HepG2 (cell line): ENCODE measurements around the gene ZNF274.
A peak's percentile ranks its signal among the peaks of the same experiment; 100 is the strongest.

Experiments used
- CEBPB ChIP-seq: IDR thresholded peaks from 2 replicates; pipeline ENCODE4 v1.6.1; 2011; ENCODE audit warnings: low read depth, low read length, improper control_type of control experiment, borderline replicate concordance
- EHMT2 ChIP-seq: fragments of 200-600 bp; sonication (generic); IDR thresholded peaks from 2 replicates; pipeline ENCODE4 v1.7.0; 2017; ENCODE audit warnings: antibody characterized with exemption, low read depth, low read length, borderline replicate concordance
- POLR2AphosphoS2 ChIP-seq: IDR thresholded peaks from 2 replicates; pipeline ENCODE4 v1.6.1; 2011; ENCODE audit warnings: low read depth, low read length, improper control_type of control experiment
- SETDB1 ChIP-seq: sonication (generic); formaldehyde crosslinking; IDR thresholded peaks from 2 replicates; pipeline ENCODE4 v1.5.1; 2020; ENCODE audit warnings: missing genetic modification reagents, mild to moderate bottlenecking, borderline replicate concordance
- YY1 ChIP-seq: IDR thresholded peaks from 2 replicates; pipeline ENCODE4 v1.6.1; 2011; ENCODE audit warnings: low read length, low read depth, moderate library complexity, mild to moderate bottlenecking; ENCODE audit not compliant: insufficient read depth, insufficient replicate concordance
- ZNF547 ChIP-seq: sonication (generic); formaldehyde crosslinking; IDR thresholded peaks from 2 replicates; pipeline ENCODE4 v1.5.1; 2020; ENCODE audit warnings: mild to moderate bottlenecking, missing genetic modification reagents
- TF ChIP-seq, protein P1 (sequence below), 2 experiments: fragments of 450-650 bp in 1 of 2; sonication (generic) in 1 of 2; formaldehyde crosslinking in 1 of 2; IDR thresholded peaks; 2 replicates each; pipeline versions ENCODE4 v1.6.1 to v1.8.0; 2016 to 2022; ENCODE audit warnings: antibody characterized with exemption in 1 of 2, mild to moderate bottlenecking in 1 of 2, missing genetic modification reagents in 1 of 2
- TF ChIP-seq, protein P2 (sequence below), 2 experiments: IDR thresholded peaks; 2 replicates each; pipeline ENCODE4 v1.6.1; 2011 to 2012; ENCODE audit warnings: low read length in 2 of 2, borderline replicate concordance in 1 of 2, low read depth in 1 of 2, mild to moderate bottlenecking in 1 of 2, moderate library complexity in 1 of 2
- TF ChIP-seq, protein P3 (sequence below): sonication (generic); formaldehyde crosslinking; IDR thresholded peaks from 2 replicates; pipeline ENCODE4 v1.4.0; 2020; ENCODE audit warnings: mild to moderate bottlenecking, missing genetic modification reagents
- TF ChIP-seq, protein P4 (sequence below): sonication (generic); formaldehyde crosslinking; IDR thresholded peaks from 2 replicates; pipeline ENCODE4 v1.4.0; 2020; ENCODE audit warnings: mild to moderate bottlenecking, missing genetic modification reagents
- TF ChIP-seq, protein P5 (sequence below): sonication (generic); formaldehyde crosslinking; IDR thresholded peaks from 2 replicates; pipeline ENCODE4 v1.5.0; 2020; ENCODE audit warnings: mild to moderate bottlenecking, missing genetic modification reagents, moderate library complexity

DNA sequence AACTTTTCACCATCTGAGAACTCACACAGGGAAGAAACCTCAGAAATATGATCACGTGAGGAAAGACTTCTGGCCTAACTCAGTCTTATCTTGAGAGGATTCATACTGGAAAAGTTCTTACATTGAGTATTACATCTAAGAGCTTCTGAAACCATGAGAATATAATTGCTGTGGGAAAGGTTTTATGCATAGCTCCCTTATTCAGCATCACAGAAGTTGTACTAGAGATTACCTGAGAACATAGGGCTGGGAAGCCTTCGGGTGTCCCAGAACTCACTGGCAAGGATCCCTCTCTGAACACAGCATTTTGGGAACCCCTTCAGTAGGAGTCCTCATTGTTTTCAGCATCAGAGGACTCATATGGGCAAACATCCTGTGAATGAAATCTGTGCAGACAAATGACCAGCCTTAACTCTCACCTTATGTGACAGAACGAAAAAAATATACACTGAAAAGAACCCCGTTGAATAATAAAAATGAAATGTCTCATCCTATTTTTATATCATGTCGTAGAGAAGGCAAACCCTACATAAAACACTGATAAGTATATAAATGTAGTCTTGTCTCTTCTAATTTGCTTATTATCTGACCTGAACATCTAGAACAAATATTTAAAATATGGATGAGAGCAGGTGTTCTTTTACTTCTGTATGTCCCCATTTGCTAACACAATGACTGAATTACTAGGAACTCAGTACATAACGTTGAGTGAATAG lies 14.2 kb downstream of the ZNF274 start:
- TF ChIP-seq, protein P1, sequence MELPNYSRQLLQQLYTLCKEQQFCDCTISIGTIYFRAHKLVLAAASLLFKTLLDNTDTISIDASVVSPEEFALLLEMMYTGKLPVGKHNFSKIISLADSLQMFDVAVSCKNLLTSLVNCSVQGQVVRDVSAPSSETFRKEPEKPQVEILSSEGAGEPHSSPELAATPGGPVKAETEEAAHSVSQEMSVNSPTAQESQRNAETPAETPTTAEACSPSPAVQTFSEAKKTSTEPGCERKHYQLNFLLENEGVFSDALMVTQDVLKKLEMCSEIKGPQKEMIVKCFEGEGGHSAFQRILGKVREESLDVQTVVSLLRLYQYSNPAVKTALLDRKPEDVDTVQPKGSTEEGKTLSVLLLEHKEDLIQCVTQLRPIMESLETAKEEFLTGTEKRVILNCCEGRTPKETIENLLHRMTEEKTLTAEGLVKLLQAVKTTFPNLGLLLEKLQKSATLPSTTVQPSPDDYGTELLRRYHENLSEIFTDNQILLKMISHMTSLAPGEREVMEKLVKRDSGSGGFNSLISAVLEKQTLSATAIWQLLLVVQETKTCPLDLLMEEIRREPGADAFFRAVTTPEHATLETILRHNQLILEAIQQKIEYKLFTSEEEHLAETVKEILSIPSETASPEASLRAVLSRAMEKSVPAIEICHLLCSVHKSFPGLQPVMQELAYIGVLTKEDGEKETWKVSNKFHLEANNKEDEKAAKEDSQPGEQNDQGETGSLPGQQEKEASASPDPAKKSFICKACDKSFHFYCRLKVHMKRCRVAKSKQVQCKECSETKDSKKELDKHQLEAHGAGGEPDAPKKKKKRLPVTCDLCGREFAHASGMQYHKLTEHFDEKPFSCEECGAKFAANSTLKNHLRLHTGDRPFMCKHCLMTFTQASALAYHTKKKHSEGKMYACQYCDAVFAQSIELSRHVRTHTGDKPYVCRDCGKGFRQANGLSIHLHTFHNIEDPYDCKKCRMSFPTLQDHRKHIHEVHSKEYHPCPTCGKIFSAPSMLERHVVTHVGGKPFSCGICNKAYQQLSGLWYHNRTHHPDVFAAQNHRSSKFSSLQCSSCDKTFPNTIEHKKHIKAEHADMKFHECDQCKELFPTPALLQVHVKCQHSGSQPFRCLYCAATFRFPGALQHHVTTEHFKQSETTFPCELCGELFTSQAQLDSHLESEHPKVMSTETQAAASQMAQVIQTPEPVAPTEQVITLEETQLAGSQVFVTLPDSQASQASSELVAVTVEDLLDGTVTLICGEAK (IDR thresholded peaks at IDR 0.05): no peak
- TF ChIP-seq, protein P1 (CRISPR knock-in tag; IDR thresholded peaks at IDR 0.05): no peak
- TF ChIP-seq, protein P2, sequence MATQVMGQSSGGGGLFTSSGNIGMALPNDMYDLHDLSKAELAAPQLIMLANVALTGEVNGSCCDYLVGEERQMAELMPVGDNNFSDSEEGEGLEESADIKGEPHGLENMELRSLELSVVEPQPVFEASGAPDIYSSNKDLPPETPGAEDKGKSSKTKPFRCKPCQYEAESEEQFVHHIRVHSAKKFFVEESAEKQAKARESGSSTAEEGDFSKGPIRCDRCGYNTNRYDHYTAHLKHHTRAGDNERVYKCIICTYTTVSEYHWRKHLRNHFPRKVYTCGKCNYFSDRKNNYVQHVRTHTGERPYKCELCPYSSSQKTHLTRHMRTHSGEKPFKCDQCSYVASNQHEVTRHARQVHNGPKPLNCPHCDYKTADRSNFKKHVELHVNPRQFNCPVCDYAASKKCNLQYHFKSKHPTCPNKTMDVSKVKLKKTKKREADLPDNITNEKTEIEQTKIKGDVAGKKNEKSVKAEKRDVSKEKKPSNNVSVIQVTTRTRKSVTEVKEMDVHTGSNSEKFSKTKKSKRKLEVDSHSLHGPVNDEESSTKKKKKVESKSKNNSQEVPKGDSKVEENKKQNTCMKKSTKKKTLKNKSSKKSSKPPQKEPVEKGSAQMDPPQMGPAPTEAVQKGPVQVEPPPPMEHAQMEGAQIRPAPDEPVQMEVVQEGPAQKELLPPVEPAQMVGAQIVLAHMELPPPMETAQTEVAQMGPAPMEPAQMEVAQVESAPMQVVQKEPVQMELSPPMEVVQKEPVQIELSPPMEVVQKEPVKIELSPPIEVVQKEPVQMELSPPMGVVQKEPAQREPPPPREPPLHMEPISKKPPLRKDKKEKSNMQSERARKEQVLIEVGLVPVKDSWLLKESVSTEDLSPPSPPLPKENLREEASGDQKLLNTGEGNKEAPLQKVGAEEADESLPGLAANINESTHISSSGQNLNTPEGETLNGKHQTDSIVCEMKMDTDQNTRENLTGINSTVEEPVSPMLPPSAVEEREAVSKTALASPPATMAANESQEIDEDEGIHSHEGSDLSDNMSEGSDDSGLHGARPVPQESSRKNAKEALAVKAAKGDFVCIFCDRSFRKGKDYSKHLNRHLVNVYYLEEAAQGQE (IDR thresholded peaks at IDR 0.05; ENCODE audit: borderline replicate concordance in 1 of 2, low read depth in 1 of 2, low read length in 2 of 2): no peak
- TF ChIP-seq, protein P3, sequence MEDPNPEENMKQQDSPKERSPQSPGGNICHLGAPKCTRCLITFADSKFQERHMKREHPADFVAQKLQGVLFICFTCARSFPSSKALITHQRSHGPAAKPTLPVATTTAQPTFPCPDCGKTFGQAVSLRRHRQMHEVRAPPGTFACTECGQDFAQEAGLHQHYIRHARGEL (CRISPR knock-in tag): no peak
- TF ChIP-seq POLR2AphosphoS2: no peak
- TF ChIP-seq, protein P4, sequence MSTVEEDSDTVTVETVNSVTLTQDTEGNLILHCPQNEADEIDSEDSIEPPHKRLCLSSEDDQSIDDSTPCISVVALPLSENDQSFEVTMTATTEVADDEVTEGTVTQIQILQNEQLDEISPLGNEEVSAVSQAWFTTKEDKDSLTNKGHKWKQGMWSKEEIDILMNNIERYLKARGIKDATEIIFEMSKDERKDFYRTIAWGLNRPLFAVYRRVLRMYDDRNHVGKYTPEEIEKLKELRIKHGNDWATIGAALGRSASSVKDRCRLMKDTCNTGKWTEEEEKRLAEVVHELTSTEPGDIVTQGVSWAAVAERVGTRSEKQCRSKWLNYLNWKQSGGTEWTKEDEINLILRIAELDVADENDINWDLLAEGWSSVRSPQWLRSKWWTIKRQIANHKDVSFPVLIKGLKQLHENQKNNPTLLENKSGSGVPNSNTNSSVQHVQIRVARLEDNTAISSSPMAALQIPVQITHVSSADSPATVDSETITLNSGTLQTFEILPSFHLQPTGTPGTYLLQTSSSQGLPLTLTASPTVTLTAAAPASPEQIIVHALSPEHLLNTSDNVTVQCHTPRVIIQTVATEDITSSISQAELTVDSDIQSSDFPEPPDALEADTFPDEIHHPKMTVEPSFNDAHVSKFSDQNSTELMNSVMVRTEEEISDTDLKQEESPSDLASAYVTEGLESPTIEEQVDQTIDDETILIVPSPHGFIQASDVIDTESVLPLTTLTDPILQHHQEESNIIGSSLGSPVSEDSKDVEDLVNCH (CRISPR knock-in tag): no peak
- TF ChIP-seq, protein P5, sequence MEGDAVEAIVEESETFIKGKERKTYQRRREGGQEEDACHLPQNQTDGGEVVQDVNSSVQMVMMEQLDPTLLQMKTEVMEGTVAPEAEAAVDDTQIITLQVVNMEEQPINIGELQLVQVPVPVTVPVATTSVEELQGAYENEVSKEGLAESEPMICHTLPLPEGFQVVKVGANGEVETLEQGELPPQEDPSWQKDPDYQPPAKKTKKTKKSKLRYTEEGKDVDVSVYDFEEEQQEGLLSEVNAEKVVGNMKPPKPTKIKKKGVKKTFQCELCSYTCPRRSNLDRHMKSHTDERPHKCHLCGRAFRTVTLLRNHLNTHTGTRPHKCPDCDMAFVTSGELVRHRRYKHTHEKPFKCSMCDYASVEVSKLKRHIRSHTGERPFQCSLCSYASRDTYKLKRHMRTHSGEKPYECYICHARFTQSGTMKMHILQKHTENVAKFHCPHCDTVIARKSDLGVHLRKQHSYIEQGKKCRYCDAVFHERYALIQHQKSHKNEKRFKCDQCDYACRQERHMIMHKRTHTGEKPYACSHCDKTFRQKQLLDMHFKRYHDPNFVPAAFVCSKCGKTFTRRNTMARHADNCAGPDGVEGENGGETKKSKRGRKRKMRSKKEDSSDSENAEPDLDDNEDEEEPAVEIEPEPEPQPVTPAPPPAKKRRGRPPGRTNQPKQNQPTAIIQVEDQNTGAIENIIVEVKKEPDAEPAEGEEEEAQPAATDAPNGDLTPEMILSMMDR: no peak
- no peak for TF ChIP-seq CEBPB
- no peak for TF ChIP-seq YY1
- 0 out of 2 replicates have a peak, but pooled peaks have one; percentile 41 for TF ChIP-seq SETDB1 (CRISPR knock-in tag)
- no peak for TF ChIP-seq ZNF547 (CRISPR knock-in tag)
- no peak for TF ChIP-seq EHMT2
